Muscle layer of colon (tissue), 2 donors: ENCODE results near the gene SLC9B1.
"Not testable (repeated sequence)": the region's sequence is repeated elsewhere in the genome, so short reads cannot be mapped to it uniquely, and the experiment has no call there.

Experiments used
- H3K27ac ChIP-seq: one replicate; pipeline ENCODE4 v1.7.0; 2013; ENCODE audit warnings: low read depth, mild to moderate bottlenecking, low read length, moderate library complexity
- H3K27me3 ChIP-seq, 2 donors: one replicate each; pipeline ENCODE4 v1.7.0; 2013; ENCODE audit warnings: low read length in 2 of 2, mild to moderate bottlenecking in 2 of 2; ENCODE audit not compliant: insufficient read depth in 2 of 2, control insufficient read depth in 1 of 2
- H3K36me3 ChIP-seq: one replicate; pipeline ENCODE4 v1.7.0; 2013; ENCODE audit warnings: mild to moderate bottlenecking, low read length; ENCODE audit not compliant: insufficient read depth
- H3K4me1 ChIP-seq: one replicate; pipeline ENCODE4 v1.7.0; 2013; ENCODE audit warnings: mild to moderate bottlenecking, low read length; ENCODE audit not compliant: insufficient read depth
- H3K4me3 ChIP-seq, 2 donors: one replicate each; pipeline ENCODE4 v1.7.0; 2013; ENCODE audit warnings: low read length in 2 of 2, low read depth in 1 of 2, mild to moderate bottlenecking in 1 of 2, moderate library complexity in 1 of 2
- H3K9ac ChIP-seq: one replicate; pipeline ENCODE4 v1.7.0; 2013; ENCODE audit warnings: low read length
- H3K9me3 ChIP-seq: one replicate; pipeline ENCODE4 v1.7.0; 2013; ENCODE audit warnings: mild to moderate bottlenecking, low read length
- donor health status: abdominal sarcoma.
- donor health status: Adenocarcinoma of cecum.

SLC9B1 gene

DNA sequence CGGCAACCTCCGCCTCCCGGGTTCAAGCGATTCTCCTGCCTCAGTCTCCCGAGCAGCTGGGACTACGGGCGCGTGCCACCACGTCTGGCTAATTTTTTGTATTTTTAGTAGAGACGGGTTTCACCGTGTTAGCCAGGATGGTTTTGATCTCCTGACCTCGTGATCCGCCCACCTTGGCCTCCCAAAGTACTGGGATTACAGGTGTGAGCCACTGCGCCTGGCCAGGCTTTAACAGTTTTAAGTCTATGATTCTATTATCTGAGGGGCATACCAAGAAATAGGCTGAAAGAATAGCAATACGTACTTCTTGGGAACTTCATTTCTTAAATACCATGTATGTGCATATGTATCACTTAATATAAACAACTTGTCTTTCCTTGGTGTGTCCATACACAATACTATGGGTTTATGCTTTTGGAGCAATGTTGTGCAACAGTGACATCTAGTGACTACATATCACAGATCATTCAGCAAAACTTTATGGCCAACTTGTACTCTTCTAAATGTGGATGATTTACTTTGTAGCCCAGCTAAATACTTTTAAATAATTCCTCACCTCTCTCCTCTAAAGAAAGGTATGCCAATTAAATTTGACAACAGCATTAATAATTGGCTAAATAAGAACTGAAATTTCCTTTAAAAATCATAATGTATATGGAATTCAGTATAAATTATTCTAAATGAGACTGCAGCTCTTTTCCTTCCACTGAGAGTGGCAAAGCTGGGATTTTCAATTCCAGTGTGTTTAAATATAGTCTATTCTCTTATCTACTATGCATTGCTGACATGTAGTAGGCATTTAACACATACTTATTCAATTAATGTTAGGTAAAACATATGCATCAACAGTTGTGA, 10.4 kb downstream of the SLC9B1 start:
- no peak overlapping the region for H3K4me3 ChIP-seq

GRCh38 chr4:103002551-103002950, 17.0 kb downstream of the SLC9B1 start:
- Histone ChIP-seq H3K9ac (no peak overlapping the region), H3K4me1 (no peaks in the 10 kb centered on the region), H3K27ac (no peak overlapping the region), H3K36me3 (no peaks in the 10 kb centered on the region), H3K4me3 (no peak overlapping the region), H3K27me3 (no peaks in the 10 kb centered on the region), H3K9me3 (no peaks in the 10 kb centered on the region)

More for the DNA sequence above, 10.4 kb downstream of the SLC9B1 start:
- H3K9ac ChIP-seq, result no peak overlapping the region
- no peaks in the 10 kb centered on the region for H3K27me3 ChIP-seq
- no peaks in the 10 kb centered on the region for H3K9me3 ChIP-seq
- no peaks in the 10 kb centered on the region for H3K36me3 ChIP-seq
- H3K4me1 ChIP-seq, result peaks cover 21% of the 10 kb centered on the region
- H3K27ac ChIP-seq, result no peak overlapping the region

- Histone ChIP-seq H3K9ac (no peak overlapping the region), H3K4me3 (no peak overlapping the region), H3K9me3 (no peaks in the 10 kb centered on the region), H3K36me3 (no peaks in the 10 kb centered on the region), H3K27me3 (no peaks in the 10 kb centered on the region), H3K4me1 (no peaks in the 10 kb centered on the region), H3K27ac (no peak overlapping the region)
Measured at GRCh38 chr4:102994803-102995202, 24.7 kb downstream of the SLC9B1 start.

DNA sequence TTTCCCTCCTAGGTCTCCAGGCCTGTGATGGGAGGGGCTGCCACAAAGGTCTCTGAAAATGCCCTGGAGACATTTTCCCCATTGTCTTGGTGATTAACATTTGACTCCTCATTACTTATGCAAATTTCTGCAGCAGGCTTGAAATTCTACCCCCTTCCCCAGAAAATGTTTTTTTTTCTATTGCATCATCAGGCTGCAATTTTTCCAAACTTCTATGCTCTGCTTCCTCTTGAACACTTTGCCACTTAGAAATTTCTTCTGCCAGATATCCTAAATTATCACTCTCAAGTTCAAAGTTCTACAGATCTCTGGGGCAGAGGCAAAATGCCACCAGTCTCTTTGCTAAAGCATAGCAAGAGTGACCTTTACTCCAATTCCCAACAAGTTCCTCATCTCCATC, 25.5 kb downstream of the SLC9B1 start:
- H3K9ac ChIP-seq, H3K4me1 ChIP-seq, H3K27ac ChIP-seq, H3K4me3 ChIP-seq, H3K9me3 ChIP-seq, H3K36me3 ChIP-seq, H3K27me3 ChIP-seq: not testable (repeated sequence)

DNA sequence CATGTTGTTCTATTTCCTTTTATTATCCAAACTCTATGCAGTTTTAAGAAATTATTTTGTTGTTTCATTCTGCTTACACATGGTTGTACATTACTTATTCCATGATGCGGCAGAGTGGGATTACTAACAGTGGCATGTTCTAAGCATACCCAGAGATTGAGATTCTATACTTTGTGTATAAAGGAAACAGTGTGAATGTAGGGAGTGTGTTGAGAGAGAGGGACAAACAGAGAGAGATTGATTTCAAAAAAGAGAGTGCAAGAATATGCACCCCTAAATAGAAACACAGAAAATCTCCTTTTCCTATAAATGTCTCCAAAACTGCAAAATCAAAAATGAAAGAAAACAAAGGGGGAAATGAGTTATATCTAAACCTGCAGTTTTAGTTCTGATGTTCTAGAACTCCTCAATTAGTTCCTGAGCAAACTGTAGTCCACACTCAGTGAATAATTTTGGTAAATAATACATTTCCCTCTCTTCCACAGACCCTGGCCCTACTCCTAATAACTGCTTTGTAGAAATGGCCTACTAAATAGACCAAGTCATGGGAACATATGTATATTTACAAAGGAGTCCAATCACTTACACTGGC, 31.0 kb downstream of the SLC9B1 start:
- H3K4me1 ChIP-seq, result no peaks in the 10 kb centered on the region
- no peak overlapping the region for H3K9ac ChIP-seq
- H3K36me3 ChIP-seq, result no peaks in the 10 kb centered on the region
- H3K9me3 ChIP-seq, result no peaks in the 10 kb centered on the region
- no peak overlapping the region for H3K4me3 ChIP-seq
- no peaks in the 10 kb centered on the region for H3K27me3 ChIP-seq
- H3K27ac ChIP-seq, result no peak overlapping the region

DNA sequence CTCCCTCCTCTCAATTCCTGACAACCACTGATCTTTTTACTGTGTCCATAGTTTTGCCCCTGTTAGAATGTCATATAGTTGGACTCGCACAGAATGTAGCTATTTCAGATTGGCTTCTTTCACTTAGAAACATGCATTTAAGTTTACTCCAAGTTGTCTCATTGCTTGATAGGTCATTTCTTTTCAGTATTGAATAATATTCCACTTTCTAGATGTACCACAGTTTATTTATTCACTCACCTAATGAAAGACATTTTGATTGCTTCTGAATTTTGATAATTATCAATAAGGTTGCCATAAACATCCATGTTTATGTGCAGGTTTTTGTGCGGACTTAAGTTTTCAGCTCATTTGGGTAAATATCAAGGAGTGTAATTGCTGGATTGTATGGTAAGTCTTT, 38.5 kb downstream of the SLC9B1 start:
- no peaks in the 10 kb centered on the region for H3K9me3 ChIP-seq
- no peaks in the 10 kb centered on the region for H3K27me3 ChIP-seq
- H3K4me3 ChIP-seq, result no peak overlapping the region
- H3K27ac ChIP-seq, result no peak overlapping the region
- H3K36me3 ChIP-seq, result no peaks in the 10 kb centered on the region
- H3K4me1 ChIP-seq, result no peaks in the 10 kb centered on the region
- H3K9ac ChIP-seq, result no peak overlapping the region

DNA sequence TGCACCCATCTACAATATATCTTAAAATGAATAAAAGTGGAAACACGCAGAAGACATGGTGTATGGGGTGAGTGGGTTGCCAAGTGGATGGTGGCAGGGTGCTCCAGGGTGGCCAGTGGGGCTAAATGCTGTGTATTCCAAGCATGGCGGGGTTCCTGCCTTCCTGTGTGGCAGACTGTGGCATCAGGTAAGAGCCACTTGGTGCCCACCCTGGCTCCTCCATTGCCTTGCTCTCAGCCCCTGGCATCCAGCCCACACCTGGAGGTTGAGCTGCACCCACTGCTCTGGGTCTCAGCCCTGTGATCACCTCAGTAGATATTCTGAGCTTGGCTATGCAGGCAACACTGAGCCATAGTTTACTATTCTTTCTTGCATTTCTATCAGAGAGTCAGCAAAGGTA, 57.7 kb downstream of the SLC9B1 start:
- not testable (repeated sequence) for H3K27me3 ChIP-seq, H3K9me3 ChIP-seq, H3K4me1 ChIP-seq, H3K36me3 ChIP-seq, H3K9ac ChIP-seq, H3K4me3 ChIP-seq, H3K27ac ChIP-seq

DNA sequence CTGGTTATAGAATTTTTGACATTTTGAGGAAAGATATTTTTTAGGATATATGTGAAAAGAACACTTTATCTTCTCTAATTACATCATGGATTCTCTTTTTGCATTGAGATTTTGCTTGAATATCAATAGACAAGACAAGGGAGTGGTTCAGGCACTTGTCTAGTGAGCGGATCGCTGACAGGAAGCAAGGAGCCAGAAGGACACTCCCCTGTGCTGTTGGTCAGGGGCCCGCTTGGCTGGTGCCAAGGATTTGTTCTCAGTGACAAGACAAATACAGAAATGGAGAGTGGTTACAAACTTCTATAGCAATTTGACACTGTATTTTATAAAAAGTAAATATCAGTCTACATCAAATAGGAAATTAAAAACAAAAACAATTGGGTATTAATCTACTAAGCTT, 60.0 kb downstream of the SLC9B1 start:
- H3K27me3 ChIP-seq, result no peaks in the 10 kb centered on the region
- no peak overlapping the region for H3K27ac ChIP-seq
- no peaks in the 10 kb centered on the region for H3K4me1 ChIP-seq
- no peak overlapping the region for H3K4me3 ChIP-seq
- no peak overlapping the region for H3K9ac ChIP-seq
- H3K9me3 ChIP-seq, result no peaks in the 10 kb centered on the region
- no peaks in the 10 kb centered on the region for H3K36me3 ChIP-seq

- Histone ChIP-seq H3K4me3 (no peak overlapping the region), H3K36me3 (no peaks in the 10 kb centered on the region), H3K27me3 (no peaks in the 10 kb centered on the region), H3K9me3 (no peaks in the 10 kb centered on the region), H3K27ac (no peak overlapping the region), H3K4me1 (no peaks in the 10 kb centered on the region), H3K9ac (no peak overlapping the region)
Measured at GRCh38 chr4:102945066-102945465, 74.4 kb downstream of the SLC9B1 start.

DNA sequence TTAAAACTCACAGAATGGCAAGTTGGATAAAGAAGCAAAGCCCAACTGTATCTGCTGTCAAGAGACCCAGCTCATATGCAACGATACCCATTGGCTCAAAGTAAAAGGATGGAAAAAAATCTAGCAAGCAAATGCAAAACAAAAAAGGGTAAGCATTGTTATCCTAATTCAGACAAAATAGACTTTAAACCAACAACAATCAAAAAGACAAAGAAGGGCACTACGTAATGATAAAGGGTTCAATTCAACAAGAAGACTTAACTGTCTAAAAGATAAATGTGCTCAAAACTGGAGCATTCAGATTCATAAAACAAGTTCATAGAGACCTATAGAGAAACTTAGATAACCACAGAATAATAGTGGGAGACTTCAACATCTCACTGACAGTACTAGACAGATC, 81.4 kb downstream of the SLC9B1 start:
- not testable (repeated sequence) for H3K4me1 ChIP-seq, H3K9ac ChIP-seq, H3K4me3 ChIP-seq, H3K9me3 ChIP-seq, H3K36me3 ChIP-seq, H3K27ac ChIP-seq, H3K27me3 ChIP-seq

DNA sequence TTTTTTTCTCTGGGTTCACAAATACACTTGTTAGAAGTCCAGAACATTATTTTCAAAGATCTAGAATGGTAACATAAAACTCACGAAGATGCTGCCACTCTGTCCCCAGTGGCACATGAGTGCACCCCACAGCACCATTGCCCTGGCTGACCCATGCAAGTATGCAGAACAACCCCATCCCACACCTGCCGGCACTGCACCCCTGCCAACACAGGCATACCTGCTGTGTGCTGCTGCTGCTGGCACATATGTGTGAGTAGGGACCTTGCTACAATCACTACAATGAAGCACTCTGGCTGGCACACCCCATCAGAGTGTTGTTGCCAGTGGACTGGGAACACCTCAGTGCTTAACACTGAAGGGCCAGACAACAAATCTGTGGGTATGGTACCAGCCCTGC, 83.8 kb downstream of the SLC9B1 start:
- no peak overlapping the region for H3K27ac ChIP-seq
- H3K4me1 ChIP-seq, result no peaks in the 10 kb centered on the region
- H3K27me3 ChIP-seq, result no peaks in the 10 kb centered on the region
- no peak overlapping the region for H3K4me3 ChIP-seq
- no peak overlapping the region for H3K9ac ChIP-seq
- no peaks in the 10 kb centered on the region for H3K9me3 ChIP-seq
- no peaks in the 10 kb centered on the region for H3K36me3 ChIP-seq

DNA sequence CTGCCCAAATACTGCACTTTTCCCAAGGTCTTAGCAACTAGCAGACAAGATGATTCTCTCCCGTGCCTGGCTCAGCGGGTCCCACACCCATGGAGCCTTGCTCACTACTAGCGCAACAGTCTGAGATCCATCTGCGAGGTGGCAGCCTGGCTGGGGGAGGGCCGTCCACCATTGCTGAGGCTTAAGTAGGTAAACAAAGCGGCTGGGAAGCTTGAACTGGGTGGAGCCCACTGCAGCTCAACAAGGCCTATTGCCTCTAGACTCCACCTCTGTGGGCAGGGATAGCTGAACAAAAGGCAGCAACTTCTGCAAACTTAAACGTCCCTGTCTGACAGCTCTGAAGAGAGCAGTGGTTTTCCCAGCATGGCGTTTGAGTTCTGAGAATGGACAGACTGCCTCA, 99.8 kb downstream of the SLC9B1 start:
- not testable (repeated sequence) for H3K4me3 ChIP-seq, H3K4me1 ChIP-seq, H3K27ac ChIP-seq, H3K36me3 ChIP-seq, H3K9ac ChIP-seq, H3K27me3 ChIP-seq, H3K9me3 ChIP-seq
